ENCODE measurements around the gene RUNX2.

GRCh38 chr6:45643126-45643525 lies 315.0 kb downstream of the RUNX2 start:
- no peak for TF ChIP-seq FOXA1 (IDR thresholded peaks at IDR 0.05)
- TF ChIP-seq EGR1 (IDR thresholded peaks at IDR 0.05; ENCODE audit: low read depth in 2 of 2), result no peak
- TF ChIP-seq CTCF (IDR thresholded peaks at IDR 0.05; ENCODE audit: low read depth, low read length, missing input control), result no peak
- TF ChIP-seq REST (IDR thresholded peaks at IDR 0.05), result no peak
- TF ChIP-seq JUND (IDR thresholded peaks at IDR 0.05), result no peak
- TF ChIP-seq YY1 (IDR thresholded peaks at IDR 0.05), result no peak

Data from liver (tissue), 3 donors.